GM13977 (cell line): ENCODE results near the gene COL15A1.

ENCODE experiments used
- DNase-seq: peaks from one replicate; pipeline ENCODE4 v3.0.0; 2012; ENCODE audit warnings: low spot score
- CTCF ChIP-seq: IDR thresholded peaks from 2 replicates; pipeline ENCODE4 v1.5.1; 2012; ENCODE audit warnings: mild to moderate bottlenecking, control low read depth; ENCODE audit not compliant: insufficient read depth; ENCODE audit errors: extremely low read depth, missing control alignments
- in situ Hi-C: fragments of 300-500 bp; cut with MboI; formaldehyde crosslinking; loops from one replicate; pipeline ENCODE4 v1.12.0; 2022; ENCODE audit warnings: low sequenced_read_pairs, low pct_unique_long_range_greater_than_20kb, mixed read lengths, inconsistent platforms; ENCODE audit not compliant: unreplicated experiment

COL15A1 gene

GRCh38 chr9:98990181-98990870 lies 46.6 kb downstream of the COL15A1 start:
- no peak for TF ChIP-seq CTCF
- in situ Hi-C loops = loop anchor here (10.0 kb wide), 1 partner anchor 154 kb away; no protein-coding TSS in a partner anchor
- DNase-seq = no peak

GRCh38 chr9:98992107-98992884 lies 48.6 kb downstream of the COL15A1 start:
- no peak for TF ChIP-seq CTCF
- in situ Hi-C loops = loop anchor here (10.0 kb wide), 1 partner anchor 153 kb away; no protein-coding TSS in a partner anchor
- DNase-seq = no peak

GRCh38 chr9:98992885-98993569 lies 49.3 kb downstream of the COL15A1 start:
- no peak for DNase-seq
- in situ Hi-C loops = loop anchor here (10.0 kb wide), 1 partner anchor 152 kb away; no protein-coding TSS in a partner anchor
- no peak for TF ChIP-seq CTCF

GRCh38 chr9:98993570-98993945 lies 49.9 kb downstream of the COL15A1 start:
- DNase-seq = peak; percentile 71
- TF ChIP-seq CTCF = no peak
- in situ Hi-C loops = loop anchor here (10.0 kb wide), 1 partner anchor 151 kb away; no protein-coding TSS in a partner anchor

- TF ChIP-seq CTCF = no peak
- no peak for DNase-seq
- in situ Hi-C loops = loop anchor here (10.0 kb wide), 1 partner anchor 150 kb away; no protein-coding TSS in a partner anchor
Observed at GRCh38 chr9:98994172-98995058, 50.7 kb downstream of the COL15A1 start.
